GM10847 (cell line): Measurements from ENCODE around the gene TUBB1.

Experiments used
- POLR2A ChIP-seq: IDR thresholded peaks from 2 replicates; pipeline ENCODE4 v1.6.1; 2011; ENCODE audit not compliant: insufficient read length; ENCODE audit errors: extremely low read depth

Gene TUBB1

GRCh38 chr20:59040667-59041066, 21.4 kb downstream of the TUBB1 start:
- TF ChIP-seq POLR2A: no peak

GRCh38 chr20:59042151-59042795, 23.0 kb downstream of the TUBB1 start, which contains the start of gene PRELID3B:
Gene PRELID3B (minus strand): TSS chr20:59042786. CDS start chr20:59042730, 56 bp downstream.
- TF ChIP-seq POLR2A: no peak

- peak; percentile 66 for TF ChIP-seq POLR2A
Measured at GRCh38 chr20:59042796-59043631, 23.8 kb downstream of the TUBB1 start.

- TF ChIP-seq POLR2A: no peak
Measured at GRCh38 chr20:59043698-59044097, 24.5 kb downstream of the TUBB1 start.

GRCh38 chr20:59044295-59044694, 25.1 kb downstream of the TUBB1 start:
- TF ChIP-seq POLR2A: no peak

GRCh38 chr20:59044796-59045195, 25.6 kb downstream of the TUBB1 start:
- TF ChIP-seq POLR2A: no peak

GRCh38 chr20:59046862-59047261, 27.6 kb downstream of the TUBB1 start:
- no peak for TF ChIP-seq POLR2A

GRCh38 chr20:59047938-59048680, 28.9 kb downstream of the TUBB1 start:
- TF ChIP-seq POLR2A: no peak

GRCh38 chr20:59048681-59049030, 29.4 kb downstream of the TUBB1 start:
- TF ChIP-seq POLR2A: no peak

GRCh38 chr20:59050437-59050836, 31.2 kb downstream of the TUBB1 start:
- TF ChIP-seq POLR2A: no peak

GRCh38 chr20:59051666-59052185, 32.5 kb downstream of the TUBB1 start:
- no peak for TF ChIP-seq POLR2A

- TF ChIP-seq POLR2A: no peak
Measured at GRCh38 chr20:59055302-59055701, 36.1 kb downstream of the TUBB1 start.

- no peak for TF ChIP-seq POLR2A
Measured at GRCh38 chr20:59062081-59062480, 42.9 kb downstream of the TUBB1 start.

GRCh38 chr20:59063358-59064213, 44.4 kb downstream of the TUBB1 start:
- no peak for TF ChIP-seq POLR2A
